Activated T-cell treated with anti-CD3 and anti-CD28 coated beads, Interleukin-2, amount 50 U/mL, for 48 hours (primary cell): ENCODE measurements around the gene BICDL1.
"Not testable (repeated sequence)": the region's sequence is repeated elsewhere in the genome, so short reads cannot be mapped to it uniquely, and the experiment has no call there.

Source experiments
- DNase-seq, 2 experiments: peaks; one replicate each; pipeline ENCODE4 v3.0.0-alpha.2; 2020

The BICDL1 gene

DNA sequence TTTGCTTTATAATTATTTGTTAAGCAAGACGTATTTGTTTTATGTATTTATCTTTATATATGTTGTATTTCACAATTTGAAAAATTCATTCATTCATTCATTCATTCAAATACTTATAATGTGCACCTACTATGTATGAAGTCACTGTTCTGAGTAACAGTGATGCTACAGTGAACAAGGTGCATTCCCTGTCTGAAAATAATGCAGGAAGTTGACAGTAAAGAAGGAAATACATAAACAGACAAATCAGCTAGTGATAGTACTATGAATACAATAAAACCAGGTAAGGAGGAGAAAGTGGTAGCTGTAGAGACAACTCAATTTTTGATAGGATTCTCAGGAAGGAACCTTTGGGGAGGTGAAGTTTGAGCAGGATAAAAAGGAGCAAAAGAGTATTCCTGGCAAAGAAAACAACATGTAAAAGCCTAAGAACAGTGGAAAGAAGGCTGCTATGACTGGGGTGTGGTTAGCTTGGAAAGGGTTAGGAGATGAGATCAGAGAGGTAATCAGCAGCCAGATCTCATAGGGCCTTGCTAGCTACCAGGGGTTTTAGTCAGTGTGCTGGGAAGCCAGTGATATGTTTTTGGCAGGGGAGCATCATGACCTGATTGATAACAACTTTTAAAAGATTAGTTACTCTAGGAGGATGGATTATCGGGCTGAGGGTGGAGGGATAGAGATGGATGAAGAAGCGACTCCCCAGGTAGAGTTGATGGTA lies 17.4 kb downstream of the BICDL1 start:
- peak in 1 of 2 experiments; percentile 47 for DNase-seq

DNA sequence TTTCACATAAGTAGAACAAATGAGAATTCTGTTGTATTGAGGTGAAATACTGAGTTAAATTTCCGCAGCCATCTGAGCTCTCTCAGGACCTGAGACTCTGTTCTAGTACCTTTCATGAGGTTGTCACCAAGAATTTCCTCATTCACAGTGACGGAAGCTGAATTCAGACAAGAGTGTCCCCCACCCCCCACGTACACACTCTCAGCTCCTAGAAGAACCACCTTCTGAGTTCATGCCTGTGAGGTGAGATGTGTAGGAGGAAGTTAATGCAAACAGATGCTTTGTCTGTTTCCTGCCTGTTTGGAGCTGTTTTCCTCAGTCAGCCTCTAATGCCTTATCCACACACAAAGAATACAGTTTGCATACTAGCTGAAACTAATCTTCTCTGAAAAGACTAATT lies 18.2 kb downstream of the BICDL1 start:
- DNase-seq = peak; percentile 72 to 78

DNA sequence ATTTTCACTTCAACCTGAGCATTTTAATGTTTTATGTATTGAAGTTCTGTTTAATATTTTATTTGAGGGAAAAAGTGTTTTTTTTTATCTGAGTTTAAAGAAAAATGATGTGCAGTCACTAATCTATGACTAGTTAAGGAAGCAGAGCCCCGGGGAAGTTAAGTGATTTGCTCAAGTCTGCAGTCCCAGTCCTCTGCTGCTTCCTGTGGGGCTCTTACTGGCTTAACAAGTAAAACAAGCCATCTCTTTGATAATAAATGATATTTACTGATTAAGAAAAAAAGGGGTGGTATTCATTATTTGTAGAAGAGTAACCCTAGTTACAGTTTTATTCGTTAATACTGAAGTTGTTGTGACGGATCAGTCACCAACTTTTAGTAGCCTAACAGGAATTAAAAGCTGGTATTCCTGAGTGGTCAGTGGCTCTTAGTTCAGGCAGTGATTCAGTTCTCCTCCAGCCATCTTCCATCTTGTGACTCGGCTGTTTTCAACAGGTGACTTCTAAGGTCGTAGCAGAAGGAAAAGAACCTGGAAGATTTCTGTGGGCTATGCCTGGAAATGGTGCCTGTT lies 21.7 kb downstream of the BICDL1 start:
- no peak for DNase-seq

DNA sequence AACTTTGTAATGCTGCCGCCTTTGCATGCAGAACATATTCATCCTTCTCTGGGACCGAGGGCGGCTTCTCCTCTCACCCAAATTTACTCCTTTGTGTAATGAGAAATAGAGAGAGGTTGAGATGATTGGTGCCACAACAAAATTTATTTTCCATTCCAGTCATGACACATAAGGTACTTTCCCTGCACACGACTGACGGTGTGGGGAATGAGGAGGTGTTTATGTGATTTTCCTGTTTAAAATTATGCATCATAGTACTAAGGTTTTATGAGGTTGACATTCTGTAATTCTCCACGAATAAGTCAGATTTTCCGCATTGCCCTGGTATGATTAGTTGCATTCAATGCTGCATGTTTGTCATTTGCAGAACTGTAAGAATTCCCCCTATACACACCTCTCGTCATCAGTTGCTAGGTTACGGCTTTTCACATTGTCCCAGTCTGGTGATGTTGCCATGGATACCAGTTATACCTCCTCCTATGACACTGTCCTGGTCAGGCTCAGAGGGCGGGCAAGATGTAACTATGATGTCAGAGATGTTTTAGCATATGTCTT lies 23.1 kb downstream of the BICDL1 start:
- DNase-seq = peak; percentile 78 to 80

GRCh38 chr12:120013659-120014380 lies 24.8 kb downstream of the BICDL1 start:
- peak in 1 of 2 experiments; percentile 52 for DNase-seq

DNA sequence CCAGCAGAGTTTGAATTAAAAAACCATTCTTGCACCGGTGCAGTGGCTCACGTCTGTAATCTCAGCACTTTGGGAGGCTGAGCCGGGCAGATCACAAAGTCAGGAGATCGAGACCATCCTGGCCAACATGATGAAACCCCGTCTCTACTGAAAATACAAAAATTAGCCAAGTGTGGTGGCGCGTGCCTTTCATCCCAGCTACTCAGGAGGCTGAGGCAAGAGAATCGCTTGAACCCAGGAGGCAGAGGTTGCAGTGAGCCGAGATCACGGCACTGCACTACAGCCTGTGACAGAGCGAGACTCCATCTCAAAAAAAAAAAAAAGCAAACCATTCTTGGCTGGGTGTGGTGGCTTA lies 25.3 kb downstream of the BICDL1 start:
- peak in 1 of 2 experiments; percentile 44 for DNase-seq

DNA sequence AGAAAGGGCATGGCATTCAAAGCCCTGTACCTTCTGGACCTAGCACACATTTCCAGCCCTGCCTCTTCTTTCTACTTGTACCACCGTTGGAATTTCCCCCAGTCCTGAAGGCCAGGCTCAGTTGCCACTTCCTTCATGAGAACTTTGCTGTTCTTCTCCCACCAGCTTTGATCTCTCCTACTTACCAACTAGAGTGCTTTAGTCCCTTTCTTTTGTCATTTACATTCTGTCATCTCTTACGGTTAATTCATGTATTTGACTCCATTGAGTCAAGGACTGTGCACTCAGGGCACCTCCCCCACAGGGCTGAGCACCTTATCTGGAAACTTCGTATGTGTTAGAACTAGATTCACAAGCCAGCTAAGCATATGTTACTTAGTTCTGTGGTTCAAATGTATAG lies 26.3 kb downstream of the BICDL1 start:
- DNase-seq = peak; percentile 72 to 77

GRCh38 chr12:120016199-120016598 lies 27.2 kb downstream of the BICDL1 start:
- DNase-seq = not testable (repeated sequence)

GRCh38 chr12:120019197-120019596 lies 30.2 kb downstream of the BICDL1 start:
- no peak for DNase-seq

DNA sequence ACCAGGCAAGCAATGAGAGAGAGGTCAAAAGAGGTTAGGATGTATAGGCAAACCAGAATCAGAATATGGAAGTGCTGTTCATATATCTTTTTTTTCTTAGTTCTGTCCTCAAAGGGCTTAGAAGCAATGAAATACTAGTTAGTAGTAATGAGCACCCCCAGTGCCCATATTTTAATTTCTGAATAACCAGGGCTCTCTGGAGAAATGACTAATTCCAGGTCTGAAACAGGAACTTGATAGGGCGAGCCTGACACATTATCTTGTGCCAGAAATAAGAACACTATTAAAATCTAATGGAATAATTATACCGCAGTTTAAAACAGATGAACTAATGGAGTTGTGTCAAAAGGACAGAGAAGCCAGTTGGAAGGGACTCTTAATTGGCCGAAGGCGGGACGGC lies 30.9 kb downstream of the BICDL1 start:
- DNase-seq = no peak

DNA sequence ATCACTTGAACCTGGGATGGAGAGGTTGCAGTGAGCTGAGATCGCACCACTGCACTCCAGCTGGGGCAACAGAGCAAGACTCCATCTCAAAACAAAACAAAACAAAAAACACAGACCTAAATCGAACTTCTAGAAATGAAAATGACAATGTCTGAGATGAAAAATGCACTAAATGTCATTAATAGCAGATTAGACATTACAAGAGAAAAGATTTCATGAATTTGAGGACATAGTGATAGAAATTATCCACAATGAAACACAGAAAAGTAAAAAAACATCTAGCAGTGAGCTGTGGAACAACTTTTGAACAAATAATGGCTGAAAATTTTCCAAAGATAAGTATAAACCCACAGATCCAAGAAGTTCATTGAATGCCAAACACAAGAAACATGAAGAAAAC lies 35.2 kb downstream of the BICDL1 start:
- no peak for DNase-seq

GRCh38 chr12:120025640-120026039 lies 36.6 kb downstream of the BICDL1 start:
- no peak for DNase-seq

GRCh38 chr12:120032242-120032641 lies 43.2 kb downstream of the BICDL1 start:
- no peak for DNase-seq

GRCh38 chr12:120037851-120038250 lies 48.8 kb downstream of the BICDL1 start:
- no peak for DNase-seq

- no peak for DNase-seq
Observed at GRCh38 chr12:120039711-120040110, 50.7 kb downstream of the BICDL1 start.

- peak in 1 of 2 experiments; percentile 22 for DNase-seq
Observed at GRCh38 chr12:120041386-120042231, 52.6 kb downstream of the BICDL1 start.

- DNase-seq = not testable (repeated sequence)
Observed at GRCh38 chr12:120045367-120045766, 56.3 kb downstream of the BICDL1 start.

- no peak for DNase-seq
Observed at GRCh38 chr12:120047072-120047471, 58.0 kb downstream of the BICDL1 start.

DNA sequence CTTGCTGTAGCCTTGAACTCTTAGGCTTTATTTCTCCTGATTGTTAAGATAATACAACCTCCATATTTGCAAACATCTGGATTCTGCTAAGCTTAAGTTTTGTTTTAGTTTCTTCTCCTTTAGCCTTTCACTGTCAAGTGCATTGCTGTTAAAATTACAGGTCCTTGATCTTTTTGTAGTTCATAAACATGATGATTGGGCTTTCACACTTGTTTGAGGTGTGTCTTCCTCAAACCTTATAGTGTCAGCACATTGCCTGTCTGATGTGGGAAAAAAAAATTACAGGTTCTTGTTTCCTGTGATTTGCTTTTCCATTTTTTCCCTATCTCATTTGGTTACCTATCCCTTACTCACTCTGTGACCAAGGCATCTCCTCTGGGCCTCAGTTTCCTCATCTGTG lies 59.2 kb downstream of the BICDL1 start:
- no peak for DNase-seq

GRCh38 chr12:120049426-120049825 lies 60.4 kb downstream of the BICDL1 start:
- DNase-seq = no peak

GRCh38 chr12:120051535-120051934 lies 62.5 kb downstream of the BICDL1 start:
- no peak for DNase-seq

- no peak for DNase-seq
Observed at GRCh38 chr12:120054293-120054692, 65.3 kb downstream of the BICDL1 start.
